ENCODE data around the gene PRSS57.

PRSS57 gene

GRCh38 chr19:639253-640160 is 55.7 kb downstream of the PRSS57 start, which contains the start of gene FGF22:
TSS of gene FGF22 (plus strand) at chr19:639879. CDS start at chr19:639926, 47 bp downstream.
- peak; percentile 29 to 98 (median 86) for DNase-seq

GRCh38 chr19:638906-639252 is 56.4 kb downstream of the PRSS57 start:
- DNase-seq, result no peak
